NOMO-1 treated with dmso at 0.1 percent for 144 hours (cell line): ENCODE measurements around the gene MYO5A.
"Not testable (repeated sequence)": the region's sequence is repeated elsewhere in the genome, so short reads cannot be mapped to it uniquely, and the experiment has no call there.

Source experiments
- DNase-seq: peaks from one replicate; lab custom pipeline; 2025; ENCODE audit not compliant: unreplicated experiment; lab: John Stamatoyannopoulos, UW

The MYO5A gene

DNA sequence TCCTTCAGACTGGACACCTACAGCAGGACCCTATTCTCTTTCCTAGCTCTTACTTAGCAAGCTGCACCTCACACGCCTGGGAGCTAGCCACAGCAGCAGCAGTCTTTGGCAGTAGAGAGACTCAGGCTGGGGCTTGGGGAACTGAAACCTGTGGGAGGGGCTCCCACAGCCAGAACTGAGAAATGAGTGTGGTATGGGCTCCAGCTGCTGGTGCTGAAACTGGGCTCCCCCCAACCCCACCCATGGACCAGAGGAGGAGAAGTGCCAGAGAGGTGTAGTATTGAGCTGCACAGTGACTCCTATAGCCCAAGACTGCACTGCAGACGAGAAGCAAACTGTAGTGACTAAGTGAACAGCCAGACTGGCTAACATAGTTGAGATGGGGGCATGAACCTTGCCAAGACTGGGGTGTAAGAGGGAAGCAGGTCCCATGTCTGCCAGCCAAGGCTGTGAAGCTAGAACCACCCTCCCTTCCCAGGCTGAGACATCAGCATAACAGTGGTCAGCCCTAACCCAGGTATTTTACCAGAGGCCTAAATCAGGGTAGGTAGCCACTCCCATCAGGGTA, 62.5 kb downstream of the MYO5A start:
- DNase-seq: peak; percentile 96

DNA sequence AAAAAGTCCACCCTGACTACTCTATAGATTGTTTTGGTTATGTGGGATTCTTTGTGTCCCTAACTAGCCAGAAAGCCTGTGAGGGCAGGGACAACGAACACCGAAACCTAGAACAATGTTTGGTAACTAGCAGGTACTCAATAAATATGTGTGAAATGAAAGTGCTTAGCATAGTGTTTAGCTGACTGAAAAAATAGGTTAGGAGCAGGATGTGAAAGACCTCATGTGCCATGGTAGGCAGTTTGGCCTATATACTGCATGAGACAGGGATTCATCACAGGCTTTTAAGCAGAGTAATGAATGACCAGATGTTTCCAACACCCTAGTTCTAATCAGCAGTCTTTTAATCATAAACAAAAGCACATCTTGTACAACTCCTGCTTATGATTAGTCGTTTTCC, 64.2 kb downstream of the MYO5A start:
- DNase-seq: no peak

DNA sequence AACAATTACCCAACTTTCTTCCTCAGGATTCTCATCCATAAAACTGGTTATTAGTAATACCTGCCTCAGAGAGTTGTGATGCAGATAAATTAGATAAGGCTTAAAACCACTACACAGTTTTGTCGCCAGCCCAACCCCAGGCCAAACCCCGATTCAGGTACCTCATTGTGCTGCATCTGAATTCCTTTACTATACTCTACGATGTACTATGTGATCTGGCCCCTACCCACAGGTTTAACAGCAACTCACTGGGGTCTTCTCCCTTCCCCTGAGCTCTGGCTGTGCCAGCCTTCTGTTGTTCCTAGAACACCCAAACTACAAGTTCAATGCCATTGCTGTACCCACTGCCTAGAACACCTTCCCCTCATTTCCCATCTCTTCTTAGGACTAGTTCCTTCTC, 64.6 kb downstream of the MYO5A start:
- no peak for DNase-seq

DNA sequence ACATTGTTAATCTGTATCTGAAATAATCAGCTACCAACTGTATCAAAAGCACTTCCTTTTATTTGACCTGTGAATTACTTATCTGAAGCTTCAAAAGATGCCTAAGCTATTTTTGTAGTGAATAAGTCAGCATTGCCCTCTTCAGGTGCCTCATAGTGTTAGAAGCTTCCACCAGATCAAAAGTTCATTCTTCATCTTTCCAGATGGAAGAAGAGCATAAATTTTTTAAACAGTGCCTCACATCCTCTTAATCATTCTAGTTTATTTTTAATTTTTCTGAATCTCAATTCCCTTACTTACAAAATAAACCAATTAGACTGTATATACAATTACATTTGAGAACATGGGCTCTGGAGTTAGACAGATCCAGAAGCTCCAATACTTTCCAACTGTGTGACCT, 65.0 kb downstream of the MYO5A start:
- no peak for DNase-seq

DNA sequence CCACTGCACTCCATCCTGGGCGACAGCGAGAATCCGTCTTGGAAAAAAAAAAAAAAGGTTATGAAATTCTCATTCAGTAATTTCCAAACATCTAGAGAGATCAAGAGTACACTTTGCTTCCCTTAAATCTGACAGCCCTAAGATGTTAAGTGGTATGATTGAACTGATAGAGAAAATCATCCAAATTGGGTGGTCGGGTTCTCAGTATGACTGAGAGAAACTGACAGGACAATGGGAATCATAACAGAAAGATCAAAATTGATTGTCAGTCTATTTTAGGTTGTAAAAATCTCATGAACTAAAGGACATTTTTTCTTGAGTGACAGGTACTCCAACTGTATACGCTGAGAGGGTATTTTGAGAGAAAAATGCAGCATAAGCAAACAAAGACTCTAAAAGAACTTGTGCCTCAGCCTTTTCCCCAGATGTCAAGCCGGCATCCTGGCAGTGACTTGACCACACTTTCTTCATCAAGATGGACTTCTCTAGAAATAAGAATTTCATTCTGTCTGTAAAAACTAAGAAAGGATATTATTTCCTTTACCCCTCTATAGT, 65.8 kb downstream of the MYO5A start:
- DNase-seq: no peak

DNA sequence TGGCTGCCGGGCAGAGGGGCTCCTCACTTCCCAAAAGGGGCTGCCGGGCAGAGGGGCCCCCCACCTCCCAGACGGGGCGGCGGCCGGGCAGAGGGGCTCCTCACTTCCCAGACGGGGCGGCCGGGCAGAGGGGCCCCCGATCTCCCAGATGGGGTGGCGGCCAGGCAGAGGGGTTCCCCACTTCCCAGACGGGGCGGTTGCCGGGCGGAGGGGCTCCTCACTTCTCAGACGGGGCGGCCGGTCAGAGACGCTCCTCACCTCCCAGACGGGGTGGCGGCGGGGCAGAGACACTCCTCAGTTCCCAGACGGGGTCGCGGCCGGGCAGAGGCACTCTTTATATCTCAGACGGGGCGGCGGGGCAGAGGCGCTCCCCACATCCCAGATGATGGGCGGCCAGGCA, 69.0 kb downstream of the MYO5A start:
- not testable (repeated sequence) for DNase-seq

DNA sequence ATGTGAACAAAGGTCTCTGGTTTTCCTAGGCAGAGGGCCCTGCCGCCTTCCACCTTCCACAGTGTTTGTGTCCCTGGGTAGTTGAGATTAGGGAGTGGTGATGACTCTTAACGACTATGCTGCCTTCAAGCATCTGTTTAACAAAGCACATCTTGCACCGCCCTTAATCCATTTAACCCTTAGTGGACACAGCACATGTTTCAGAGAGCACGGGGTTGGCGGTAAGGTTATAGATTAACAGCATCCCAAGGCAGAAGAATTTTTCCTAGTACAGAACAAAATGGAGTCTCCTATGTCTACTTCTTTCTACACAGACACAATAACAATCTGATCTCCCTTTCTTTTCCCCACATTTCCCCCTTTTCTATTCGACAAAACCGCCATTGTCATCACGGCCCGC, 69.4 kb downstream of the MYO5A start:
- DNase-seq: not testable (repeated sequence)

DNA sequence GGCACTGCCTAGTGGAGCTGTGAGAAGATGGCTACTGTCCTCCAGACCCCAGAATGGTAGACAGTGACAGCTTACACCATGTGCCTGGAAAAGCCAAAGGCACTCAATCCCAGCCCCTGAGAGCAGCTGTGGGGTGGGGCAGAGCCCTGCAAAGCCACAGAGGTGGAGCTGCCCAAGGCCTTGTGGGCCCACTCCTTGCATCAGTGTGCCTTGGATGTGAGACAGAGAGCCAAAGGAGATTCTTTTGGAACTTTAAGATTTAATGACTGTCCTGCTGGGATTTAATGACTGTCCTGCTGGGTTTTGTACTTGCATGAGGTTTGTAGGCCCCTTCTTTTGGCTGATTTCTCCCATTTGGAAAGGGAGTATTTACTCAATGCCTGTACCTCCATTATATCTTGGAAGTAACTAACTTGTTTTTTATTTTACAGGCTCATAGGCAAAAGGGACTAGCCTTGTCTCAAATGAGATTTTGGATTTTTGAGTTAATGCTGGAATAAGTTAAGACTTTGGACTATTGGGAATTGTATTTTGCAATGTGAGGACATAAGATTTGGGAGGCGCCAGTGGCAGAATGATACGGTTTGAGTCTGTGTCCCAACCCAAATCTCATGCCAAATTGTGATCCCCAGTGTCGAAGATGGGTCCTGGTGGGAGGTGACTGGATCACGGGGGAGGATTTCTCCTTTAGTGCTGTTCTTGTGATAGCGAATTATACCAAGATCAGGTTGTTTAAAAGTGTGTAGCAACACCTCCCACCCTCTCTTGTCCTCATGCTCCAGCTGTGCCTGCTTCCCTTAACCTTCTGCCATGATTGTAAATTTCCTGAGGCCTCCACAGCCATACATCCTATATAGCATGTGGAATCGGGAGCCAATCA, 80.4 kb downstream of the MYO5A start:
- DNase-seq: no peak

DNA sequence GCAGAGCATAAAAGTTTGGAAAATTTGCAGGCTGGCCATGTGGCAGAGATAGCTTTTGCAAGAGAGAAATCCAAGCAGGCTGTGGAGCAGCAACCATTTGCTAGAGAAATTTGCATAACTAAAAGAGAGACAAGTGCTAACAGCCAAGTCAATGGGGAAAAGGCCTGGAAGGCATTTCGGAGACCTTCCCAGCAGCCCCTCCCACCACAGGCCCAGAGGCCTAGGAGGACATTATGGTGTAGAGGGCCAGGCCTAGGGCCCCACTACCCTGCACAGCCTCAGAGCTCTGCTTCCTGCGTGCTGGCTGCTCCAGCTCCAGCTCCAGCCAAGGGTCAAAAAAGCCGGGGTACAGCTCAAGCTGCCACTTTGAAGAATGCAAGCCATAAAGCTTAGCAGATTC, 82.7 kb downstream of the MYO5A start:
- DNase-seq: no peak

DNA sequence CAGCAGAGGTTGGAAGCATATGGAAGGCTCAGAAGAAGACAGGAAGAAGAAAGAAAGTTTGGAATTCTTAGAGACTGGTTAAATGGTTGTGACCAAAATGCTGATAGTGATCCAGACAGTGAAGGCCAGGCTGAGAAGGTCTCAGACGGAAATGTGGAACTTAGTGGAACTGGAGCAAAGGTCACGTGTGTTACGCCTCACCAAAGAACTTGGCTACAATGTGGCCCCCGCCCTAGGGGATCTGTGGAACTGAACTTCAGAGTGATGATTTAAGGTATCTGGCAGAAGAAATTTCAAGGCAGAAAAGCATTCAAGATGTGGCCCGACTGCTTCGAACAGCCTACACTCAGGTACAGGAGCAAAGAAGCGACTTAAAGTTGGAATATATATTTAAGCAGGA, 83.1 kb downstream of the MYO5A start:
- DNase-seq: no peak

DNA sequence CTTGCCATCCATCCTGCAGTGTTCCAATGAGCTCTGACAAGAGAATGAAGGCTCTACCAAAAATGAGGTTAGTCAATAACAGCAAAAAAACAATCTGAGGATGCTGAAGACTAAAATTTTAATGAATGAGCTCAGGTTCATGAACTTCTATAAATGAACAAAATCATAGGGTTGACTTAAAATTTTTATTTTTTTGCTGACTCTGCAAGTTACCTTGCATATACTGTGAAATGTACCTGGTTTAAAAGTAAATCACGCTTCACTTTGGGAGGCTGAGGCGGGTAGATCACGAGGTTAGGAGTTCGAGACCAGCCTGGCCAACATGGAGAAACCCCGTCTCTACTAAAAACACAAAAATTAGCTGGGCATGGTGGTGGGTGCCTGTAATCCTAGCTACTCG, 85.5 kb downstream of the MYO5A start:
- DNase-seq: not testable (repeated sequence)

DNA sequence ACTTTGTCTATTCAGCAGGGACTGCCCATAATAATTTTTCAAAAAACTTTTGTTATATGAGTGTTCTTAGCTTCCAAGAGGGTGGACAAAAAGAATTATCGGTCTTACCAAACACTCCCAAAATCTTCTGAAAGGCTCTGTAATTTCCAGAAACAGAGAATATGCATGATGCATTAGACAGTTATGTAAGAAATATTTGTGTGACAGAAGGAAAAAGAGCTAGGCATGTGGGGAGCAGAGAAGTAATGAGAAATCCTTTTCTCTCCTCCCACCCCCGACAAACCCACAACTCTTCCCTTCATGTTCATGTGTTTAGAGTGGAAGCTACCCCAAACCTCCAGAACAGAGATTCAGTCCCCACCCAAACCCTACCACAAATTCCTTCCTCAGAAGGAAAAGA, 86.8 kb downstream of the MYO5A start:
- DNase-seq: no peak

DNA sequence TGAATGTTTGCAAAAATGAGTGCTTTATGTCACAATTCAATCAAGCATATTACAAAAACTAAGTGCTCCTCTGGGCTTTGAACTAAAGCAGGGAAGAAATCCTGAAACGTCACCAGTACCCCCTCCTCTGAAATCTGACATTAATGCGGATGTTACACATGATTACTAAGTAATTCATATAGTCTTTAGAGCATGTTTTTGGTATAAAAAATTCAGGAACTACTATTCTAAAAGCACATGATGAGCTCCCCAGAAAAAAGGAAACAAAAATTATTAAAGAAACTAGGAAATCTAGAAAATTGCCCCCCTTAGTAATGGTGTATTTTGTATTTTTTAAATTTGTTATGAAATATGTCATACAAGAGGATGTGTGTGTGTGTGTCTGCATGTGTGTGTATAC, 87.7 kb downstream of the MYO5A start:
- no peak for DNase-seq

DNA sequence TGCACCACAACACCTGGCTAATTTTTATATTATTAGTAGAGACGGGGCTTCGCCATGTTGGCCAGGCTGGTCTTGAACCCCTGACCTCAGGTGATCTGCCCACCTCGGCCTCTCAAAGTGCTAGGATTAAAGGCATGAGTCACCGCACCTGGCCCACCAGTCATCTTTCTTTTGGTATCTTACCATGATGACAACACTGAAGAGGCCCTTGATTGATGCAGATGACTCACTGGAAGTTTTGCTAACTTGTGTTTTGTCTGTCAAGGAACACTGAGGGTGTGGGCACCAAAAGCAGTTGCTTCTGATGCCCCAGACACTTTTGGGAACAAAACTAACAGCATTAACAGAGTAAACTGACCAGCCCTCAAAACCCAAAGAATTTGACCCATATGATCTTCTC, 88.3 kb downstream of the MYO5A start:
- no peak for DNase-seq

DNA sequence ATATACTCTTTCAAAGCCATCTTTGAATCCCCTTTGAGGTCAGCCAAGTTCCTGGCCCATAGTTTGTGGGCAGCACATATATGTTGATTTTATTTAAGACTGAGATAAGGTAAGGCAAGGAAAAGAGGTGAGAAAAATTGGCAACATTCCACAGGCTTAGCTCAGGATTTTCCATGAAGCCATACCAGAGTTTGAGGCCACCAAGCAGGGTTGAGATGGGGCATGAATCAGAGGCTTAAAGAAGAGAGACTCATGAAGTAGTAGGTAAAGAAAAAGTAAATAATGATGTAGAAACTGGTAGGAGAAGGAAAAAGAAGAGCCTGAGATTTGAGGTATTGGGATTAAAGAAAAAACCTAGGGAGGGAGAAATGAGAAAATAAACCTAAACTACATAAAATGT, 89.2 kb downstream of the MYO5A start:
- DNase-seq: no peak

DNA sequence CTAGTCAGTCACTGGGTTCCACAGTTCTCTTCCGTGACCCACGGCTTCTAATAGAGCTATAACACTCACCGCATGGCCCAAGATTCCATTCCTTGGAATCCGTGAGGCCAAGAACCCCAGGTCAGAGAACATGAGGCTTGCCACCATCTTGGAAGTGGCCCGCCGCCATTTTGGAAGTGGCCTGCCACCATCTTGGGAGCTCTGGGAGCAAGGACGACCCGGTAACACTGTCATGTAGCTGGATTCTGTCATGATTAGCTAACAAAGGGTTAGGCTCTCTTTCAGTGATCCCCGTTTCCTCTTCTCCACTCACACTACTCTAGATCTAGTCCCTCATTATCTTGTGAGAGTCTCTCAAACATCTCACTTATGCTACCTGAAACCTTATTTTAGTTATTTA, 89.6 kb downstream of the MYO5A start:
- DNase-seq: not testable (repeated sequence)

DNA sequence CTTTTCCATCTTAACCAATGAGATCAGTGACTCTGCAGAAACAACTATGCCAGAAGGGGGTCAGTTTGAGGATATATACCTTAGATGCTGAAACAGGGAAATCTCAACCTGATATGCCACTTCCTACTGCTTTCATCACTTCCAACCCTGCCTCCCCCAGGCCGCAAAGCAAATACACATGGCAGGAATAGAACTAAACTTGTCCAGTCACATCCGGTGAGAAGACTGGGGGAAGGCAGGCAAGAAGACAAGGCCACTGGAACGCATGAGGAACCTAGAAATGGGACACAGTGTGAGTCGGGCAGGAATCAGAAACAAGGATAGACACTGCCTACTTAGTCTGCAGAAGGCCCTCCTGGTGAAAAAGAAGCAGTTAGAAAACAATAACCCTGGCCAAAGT, 90.6 kb downstream of the MYO5A start:
- DNase-seq: peak; percentile 86

DNA sequence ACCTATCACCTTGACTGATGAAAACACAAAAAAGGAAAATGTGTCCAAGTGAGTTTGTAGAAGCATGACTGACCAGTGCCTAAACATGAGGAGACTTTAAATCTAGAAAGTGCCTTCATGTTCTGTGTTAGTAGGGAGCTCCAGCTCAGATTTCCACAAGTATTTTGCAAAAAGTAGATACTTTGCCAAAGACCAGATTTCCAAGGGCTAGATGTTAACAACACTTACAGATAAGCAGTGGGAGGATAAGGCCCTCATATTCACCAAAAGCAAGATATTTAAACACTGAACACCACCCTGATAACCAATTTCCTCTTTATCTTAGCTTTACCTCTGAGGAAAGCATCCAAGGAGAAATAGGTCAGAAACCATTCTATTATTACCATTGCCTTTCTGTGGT, 91.0 kb downstream of the MYO5A start:
- DNase-seq: no peak

DNA sequence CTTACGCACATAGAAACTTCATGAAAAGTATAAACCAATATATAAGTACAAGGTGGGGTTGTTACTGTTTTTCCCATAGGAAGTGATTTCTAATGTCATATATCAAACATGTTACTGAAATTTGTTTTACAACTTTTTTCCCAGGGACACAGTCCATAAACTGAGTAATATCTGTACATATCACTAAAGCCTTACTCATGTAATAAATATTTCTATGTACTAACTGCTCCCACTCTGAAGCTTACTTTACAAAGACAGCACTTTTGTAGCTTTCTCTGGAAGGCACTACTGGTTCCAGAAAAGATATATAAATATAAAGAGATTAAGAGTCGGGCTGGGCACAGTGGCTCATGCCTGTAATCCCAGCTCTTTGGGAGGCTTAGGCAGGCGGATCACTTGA, 91.7 kb downstream of the MYO5A start:
- DNase-seq: no peak

DNA sequence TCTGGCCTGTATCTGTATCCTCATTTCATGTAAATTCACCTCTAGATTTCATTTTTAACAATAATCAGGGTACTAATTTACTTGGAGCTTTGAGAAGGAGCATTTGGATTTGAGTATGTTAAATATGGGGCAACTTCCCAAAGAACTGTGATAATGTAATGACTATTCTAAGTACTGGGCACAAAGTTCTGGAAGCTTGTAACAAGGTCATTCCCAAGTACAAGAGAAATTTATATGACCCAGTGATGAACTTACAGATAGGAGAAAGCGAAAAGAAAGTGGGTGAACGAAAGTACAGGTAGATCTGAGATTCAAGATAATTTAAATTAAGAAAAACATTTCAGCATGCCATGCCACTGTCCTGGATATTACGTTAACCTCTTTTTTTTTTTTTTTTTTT, 93.8 kb downstream of the MYO5A start:
- DNase-seq: no peak

DNA sequence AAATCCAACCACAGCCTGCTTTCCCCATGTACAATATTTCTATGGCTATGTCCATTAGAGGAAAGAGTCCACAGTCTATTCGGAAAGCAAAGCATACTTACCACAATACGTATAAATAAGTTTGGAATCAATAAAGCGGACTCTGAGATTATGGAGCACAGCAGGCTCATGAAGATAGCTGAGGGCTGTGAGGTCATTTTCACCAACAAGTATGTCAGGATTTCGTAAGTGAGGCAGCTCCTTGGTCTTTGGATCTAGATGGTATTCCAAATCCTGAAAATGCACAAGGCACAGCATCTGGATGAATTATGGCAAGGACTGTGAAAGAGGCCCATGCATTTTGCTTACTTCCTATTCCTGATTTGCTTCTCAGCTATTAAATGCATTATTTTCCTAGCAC, 100.4 kb downstream of the MYO5A start:
- DNase-seq: no peak

DNA sequence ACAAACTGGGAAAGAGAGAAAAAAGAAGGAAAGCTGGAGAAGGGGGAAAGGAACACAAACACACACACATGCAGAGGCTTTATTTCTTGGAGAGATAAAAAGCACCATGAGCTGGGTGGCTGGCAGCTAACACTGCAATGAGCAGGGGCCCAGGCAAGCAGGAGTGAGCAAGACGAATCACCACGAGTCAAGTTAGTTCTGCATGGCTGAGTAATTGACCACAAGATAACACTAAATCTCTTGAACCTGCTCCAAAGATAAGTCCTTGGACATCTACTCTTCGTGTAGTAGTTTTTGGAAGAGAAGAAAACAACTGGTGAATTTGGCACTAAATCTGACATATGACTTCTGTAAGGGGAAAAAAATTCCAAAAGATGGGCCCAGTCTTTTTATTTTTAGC, 100.9 kb downstream of the MYO5A start:
- DNase-seq: no peak
